Bronchial epithelial cell (primary cell): ENCODE results near the gene CCDC40. TPM values are rescaled to one million over a fixed set of nuclear protein-coding genes. Genes with fewer than 3 reads are reported as not detected.
"Not testable (repeated sequence)": the region's sequence is repeated elsewhere in the genome, so short reads cannot be mapped to it uniquely, and the experiment has no call there.

Experiments used
- DNase-seq: peaks from one replicate; pipeline ENCODE4 v3.0.0-alpha.2; 2010; ENCODE audit warnings: low read depth
- FAIRE-seq: peaks from 2 replicates; lab custom pipeline; 2011; peaks lifted over from hg19 to GRCh38; lab: Jason Lieb, UNC
- H3K27me3 ChIP-seq: 2 replicates; pipeline ENCODE4 v1.5.1; 2011; ENCODE audit warnings: low read length; ENCODE audit not compliant: control insufficient read depth, insufficient read depth
- H3K36me3 ChIP-seq: 2 replicates; pipeline ENCODE4 v1.5.1; 2011; ENCODE audit warnings: low read length; ENCODE audit not compliant: control insufficient read depth, insufficient read depth
- H3K4me3 ChIP-seq: 2 replicates; pipeline ENCODE4 v1.5.1; 2011; ENCODE audit warnings: mild to moderate bottlenecking, low read depth, low read length, control low read depth
- total RNA-seq: library from RNA; depleted of rRNA; stranded (reverse); fragments of >200 nt; gene quantifications from 2 replicates; pipeline ENCODE4 v1.2.1, GENCODE V29; 2014
- TF ChIP-seq, protein P1 (sequence below): IDR thresholded peaks from 2 replicates; pipeline ENCODE4 v1.5.1; 2011; ENCODE audit warnings: mild to moderate bottlenecking, moderate library complexity, low read length, control low read depth, inconsistent platforms; ENCODE audit not compliant: insufficient read depth, severe bottlenecking

The CCDC40 gene
- total RNA-seq, 1 donor from 2014 or later: 0.79 TPM

DNA sequence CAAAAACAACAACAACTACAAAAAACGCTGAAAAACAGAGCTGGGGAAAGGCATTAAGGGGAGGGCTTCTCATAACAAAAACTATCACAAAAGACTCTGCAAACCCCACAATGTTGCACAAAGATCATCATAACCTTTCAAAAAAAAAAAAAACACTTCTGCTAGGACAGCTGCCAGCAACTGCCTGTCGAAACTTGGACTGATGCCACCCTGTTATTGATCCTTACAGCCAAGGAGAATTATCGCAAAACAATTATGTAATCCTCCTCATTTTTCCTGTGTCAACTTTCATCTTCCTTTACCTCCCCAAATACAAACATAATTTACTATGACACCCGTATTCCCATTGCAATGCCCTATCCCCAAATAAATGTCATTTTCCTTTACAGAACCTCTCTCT, 9.3 kb downstream of the CCDC40 start:
- no peak overlapping the region for H3K4me3 ChIP-seq
- no peaks in the 10 kb centered on the region for H3K36me3 ChIP-seq
- H3K27me3 ChIP-seq: no peaks in the 10 kb centered on the region
- FAIRE-seq: no peak
- no peak for DNase-seq
- TF ChIP-seq, protein P1, sequence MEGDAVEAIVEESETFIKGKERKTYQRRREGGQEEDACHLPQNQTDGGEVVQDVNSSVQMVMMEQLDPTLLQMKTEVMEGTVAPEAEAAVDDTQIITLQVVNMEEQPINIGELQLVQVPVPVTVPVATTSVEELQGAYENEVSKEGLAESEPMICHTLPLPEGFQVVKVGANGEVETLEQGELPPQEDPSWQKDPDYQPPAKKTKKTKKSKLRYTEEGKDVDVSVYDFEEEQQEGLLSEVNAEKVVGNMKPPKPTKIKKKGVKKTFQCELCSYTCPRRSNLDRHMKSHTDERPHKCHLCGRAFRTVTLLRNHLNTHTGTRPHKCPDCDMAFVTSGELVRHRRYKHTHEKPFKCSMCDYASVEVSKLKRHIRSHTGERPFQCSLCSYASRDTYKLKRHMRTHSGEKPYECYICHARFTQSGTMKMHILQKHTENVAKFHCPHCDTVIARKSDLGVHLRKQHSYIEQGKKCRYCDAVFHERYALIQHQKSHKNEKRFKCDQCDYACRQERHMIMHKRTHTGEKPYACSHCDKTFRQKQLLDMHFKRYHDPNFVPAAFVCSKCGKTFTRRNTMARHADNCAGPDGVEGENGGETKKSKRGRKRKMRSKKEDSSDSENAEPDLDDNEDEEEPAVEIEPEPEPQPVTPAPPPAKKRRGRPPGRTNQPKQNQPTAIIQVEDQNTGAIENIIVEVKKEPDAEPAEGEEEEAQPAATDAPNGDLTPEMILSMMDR: no peak

DNA sequence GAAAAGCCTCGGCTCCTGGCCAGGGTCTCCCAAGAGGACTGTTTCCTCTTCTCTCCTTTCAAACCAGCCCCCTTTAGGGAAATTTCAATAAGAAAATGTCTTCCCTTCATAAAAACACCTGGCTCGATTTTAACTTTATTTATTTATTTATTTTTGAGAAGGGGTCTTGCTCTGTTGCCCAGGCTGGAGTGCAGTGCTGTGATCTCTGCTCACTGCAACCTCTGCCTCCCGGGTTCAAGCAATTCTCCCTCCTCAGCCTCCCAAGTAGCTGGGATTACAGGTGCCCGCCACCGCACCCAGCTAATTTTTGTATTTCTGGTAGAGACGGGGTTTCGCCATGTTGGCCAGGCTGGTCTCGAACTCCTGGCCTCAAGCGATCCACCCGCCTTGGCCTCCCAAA, 10.3 kb downstream of the CCDC40 start:
- not testable (repeated sequence) for FAIRE-seq, H3K27me3 ChIP-seq, H3K4me3 ChIP-seq, H3K36me3 ChIP-seq, DNase-seq

DNA sequence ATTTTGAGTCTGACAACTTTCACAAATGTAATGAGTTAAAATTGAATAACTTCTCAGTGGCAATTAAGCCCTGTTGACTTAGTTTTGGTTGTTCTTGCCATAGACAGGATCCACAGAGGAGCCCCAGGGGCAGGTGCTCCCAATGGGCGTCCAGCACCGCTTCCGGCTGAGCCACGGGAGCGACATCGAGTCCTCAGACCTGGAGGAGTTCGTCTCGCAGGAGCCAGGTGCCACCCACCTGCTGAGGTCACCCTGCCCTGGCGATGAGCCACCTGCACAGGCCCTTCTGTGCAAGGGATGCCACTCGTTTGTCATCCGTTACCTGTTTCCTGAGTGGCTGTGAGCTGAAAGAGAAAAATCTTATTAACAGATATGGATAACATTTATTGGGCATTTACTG, 10.7 kb downstream of the CCDC40 start:
- DNase-seq (no peak), FAIRE-seq (no peak)
- TF ChIP-seq, protein P1: no peak
- Histone ChIP-seq H3K4me3 (no peak overlapping the region), H3K36me3 (no peaks in the 10 kb centered on the region), H3K27me3 (no peaks in the 10 kb centered on the region)

DNA sequence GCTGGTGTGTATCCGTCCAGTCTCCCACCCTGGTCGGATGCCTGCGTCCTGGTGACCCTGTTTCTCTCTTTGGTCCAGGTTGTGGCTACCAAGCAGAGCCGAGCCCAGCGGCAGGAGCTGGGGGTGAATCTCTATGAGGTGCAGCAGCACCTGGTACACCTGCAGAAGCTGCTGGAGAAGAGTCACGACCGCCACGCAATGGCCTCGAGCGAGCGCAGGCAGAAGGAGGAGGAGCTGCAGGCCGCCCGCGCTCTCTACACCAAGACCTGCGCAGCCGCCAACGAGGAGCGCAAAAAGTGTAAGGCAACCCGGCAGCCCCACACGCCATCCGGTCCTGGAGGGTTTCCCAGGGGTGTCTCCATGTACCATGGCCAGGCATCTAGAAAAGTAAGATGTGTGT, 13.5 kb downstream of the CCDC40 start:
- DNase-seq (no peak), FAIRE-seq (no peak)
- no peaks in the 10 kb centered on the region for H3K27me3 ChIP-seq
- H3K36me3 ChIP-seq: no peaks in the 10 kb centered on the region
- TF ChIP-seq, protein P1: no peak
- no peak overlapping the region for H3K4me3 ChIP-seq

DNA sequence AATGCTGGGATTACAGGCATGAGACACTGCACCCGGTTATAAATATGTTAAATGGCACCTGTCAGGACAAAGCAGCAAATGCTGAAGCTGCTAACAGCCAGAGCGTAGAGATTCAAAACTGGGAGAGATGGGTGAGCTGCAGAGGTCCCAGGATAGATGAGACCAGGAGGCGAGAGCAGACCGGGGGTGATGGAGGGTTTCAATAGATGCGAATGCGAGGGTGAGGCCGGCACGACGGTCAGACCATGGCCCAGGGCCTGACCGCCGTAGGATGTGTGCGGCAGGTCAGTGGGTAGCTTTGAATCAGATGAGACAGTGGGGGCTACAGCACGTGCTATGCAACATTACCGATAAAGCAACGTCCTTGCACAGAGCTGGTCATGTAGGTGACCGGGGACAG, 14.3 kb downstream of the CCDC40 start:
- TF ChIP-seq, protein P1: no peak
- Histone ChIP-seq H3K36me3 (no peaks in the 10 kb centered on the region), H3K4me3 (no peak overlapping the region), H3K27me3 (no peaks in the 10 kb centered on the region)
- DNase-seq (no peak), FAIRE-seq (no peak)

DNA sequence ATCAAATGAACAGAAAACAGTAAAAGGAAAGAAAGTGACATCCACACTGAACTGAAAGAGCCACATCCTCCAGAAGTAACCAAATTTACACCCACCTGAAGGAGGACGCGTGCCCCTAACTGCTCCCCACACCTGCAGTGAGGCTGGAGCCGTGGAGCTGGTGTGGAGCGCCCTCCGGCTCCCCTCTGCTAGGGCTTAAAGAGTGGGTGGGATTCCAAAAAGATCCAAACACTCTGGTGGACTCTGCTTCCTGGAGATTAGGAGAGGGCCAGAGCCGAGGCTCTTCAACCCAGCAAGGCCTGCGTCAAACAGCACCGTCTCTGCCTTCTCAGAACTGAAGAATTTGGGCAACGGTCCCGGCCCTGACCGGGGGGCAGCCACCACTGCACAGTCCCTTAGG, 15.2 kb downstream of the CCDC40 start:
- DNase-seq (no peak), FAIRE-seq (no peak)
- Histone ChIP-seq H3K4me3 (no peak overlapping the region), H3K27me3 (no peaks in the 10 kb centered on the region), H3K36me3 (no peaks in the 10 kb centered on the region)
- TF ChIP-seq, protein P1: no peak
